ENCODE data around the gene PITPNM1. TPM values are rescaled to one million over a fixed set of nuclear protein-coding genes. Genes with fewer than 3 reads are reported as not detected.
"Not testable (repeated sequence)": the region's sequence is repeated elsewhere in the genome, so short reads cannot be mapped to it uniquely, and the experiment has no call there.

PITPNM1 gene
- total and polyA plus RNA-seq, 2 donors (not counting 1 experiment from before 2014, with no cell fraction given), result 4.7 to 10.2 TPM

DNA sequence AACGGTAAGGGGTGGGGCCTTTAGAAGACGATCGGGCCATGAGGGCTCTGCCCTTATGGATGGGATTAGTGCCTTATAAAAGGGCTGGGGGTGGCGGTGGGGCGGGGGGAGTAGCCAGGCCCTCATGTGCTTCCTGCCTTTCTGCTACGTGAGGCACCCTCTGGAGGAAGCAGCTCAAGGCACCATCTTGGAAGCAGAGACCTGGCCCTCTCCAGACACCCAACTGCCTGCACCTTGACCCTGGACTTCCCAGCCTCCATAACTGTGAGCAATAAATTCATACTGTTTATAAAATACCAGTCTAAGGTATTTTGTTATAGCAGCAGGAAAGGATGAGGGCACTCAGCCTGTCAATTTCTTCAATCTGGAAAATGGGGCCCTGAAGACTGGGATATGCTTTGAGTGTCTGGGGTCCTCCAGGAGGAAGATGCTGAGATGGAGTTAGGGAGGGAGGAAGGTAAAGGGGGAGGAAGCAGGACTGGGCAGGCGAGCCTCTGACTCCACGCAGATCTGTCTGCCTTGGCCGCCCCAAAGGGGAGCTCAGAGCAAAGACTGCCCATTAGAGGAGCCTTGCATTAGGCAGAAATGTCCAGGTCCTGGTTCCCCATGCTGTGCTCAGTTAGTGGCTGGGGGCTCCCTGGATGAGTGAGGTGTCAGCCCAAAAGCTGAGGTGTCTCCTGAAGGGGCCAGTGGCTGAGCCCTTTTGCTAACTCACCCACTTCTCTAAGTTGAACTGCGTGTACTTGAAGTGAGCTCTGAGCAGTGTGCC, 12.8 kb upstream of the PITPNM1 start:
- H3K36me3 ChIP-seq (ENCODE audit: control insufficient read depth, insufficient read depth, low read length), result no peaks in the 10 kb centered on the region
- H4K20me1 ChIP-seq (ENCODE audit: control insufficient read depth, extremely low read depth, insufficient read depth, low read length), result no peaks in the 10 kb centered on the region
- H3K9ac ChIP-seq (ENCODE audit: insufficient read depth, low read length), result no peak overlapping the region
- H3K4me1 ChIP-seq (ENCODE audit: control insufficient read depth, extremely low read depth, insufficient read depth, low read length), result no peaks in the 10 kb centered on the region
- H3K4me3 ChIP-seq (replicated peaks in 1 of 4; ENCODE audit: control extremely low read depth in 1 of 4, insufficient read depth in 1 of 4, low read depth in 3 of 4, low read length in 4 of 4), result no peak overlapping the region
- peaks cover 12% of the 10 kb centered on the region for H3K27me3 ChIP-seq (ENCODE audit: control insufficient read depth, insufficient read depth, low read length)
- no peak overlapping the region for H2AFZ ChIP-seq (ENCODE audit: low read length)
- DNase-seq (ENCODE audit: low read depth in 2 of 2), result no peak
- no peak for TF ChIP-seq EZH2 (IDR thresholded peaks at IDR 0.05; ENCODE audit: low read length, missing control alignments)
- TF ChIP-seq, protein P1, sequence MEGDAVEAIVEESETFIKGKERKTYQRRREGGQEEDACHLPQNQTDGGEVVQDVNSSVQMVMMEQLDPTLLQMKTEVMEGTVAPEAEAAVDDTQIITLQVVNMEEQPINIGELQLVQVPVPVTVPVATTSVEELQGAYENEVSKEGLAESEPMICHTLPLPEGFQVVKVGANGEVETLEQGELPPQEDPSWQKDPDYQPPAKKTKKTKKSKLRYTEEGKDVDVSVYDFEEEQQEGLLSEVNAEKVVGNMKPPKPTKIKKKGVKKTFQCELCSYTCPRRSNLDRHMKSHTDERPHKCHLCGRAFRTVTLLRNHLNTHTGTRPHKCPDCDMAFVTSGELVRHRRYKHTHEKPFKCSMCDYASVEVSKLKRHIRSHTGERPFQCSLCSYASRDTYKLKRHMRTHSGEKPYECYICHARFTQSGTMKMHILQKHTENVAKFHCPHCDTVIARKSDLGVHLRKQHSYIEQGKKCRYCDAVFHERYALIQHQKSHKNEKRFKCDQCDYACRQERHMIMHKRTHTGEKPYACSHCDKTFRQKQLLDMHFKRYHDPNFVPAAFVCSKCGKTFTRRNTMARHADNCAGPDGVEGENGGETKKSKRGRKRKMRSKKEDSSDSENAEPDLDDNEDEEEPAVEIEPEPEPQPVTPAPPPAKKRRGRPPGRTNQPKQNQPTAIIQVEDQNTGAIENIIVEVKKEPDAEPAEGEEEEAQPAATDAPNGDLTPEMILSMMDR (conservative IDR thresholded peaks at IDR 0.05 in 1 of 2, IDR thresholded peaks at IDR 0.05 in 1 of 2; ENCODE audit: low read depth in 1 of 2, low read length in 2 of 2), result no peak
- H3K9me3 ChIP-seq (ENCODE audit: control insufficient read depth, insufficient read depth, low read depth, low read length), result no peaks in the 10 kb centered on the region
- H3K4me2 ChIP-seq (ENCODE audit: extremely low read depth, insufficient read depth, low read length), result no peak overlapping the region
- H3K79me2 ChIP-seq (ENCODE audit: control insufficient read depth, insufficient read depth, low read length), result no peaks in the 10 kb centered on the region
- H3K27ac ChIP-seq (ENCODE audit: insufficient read depth, low read length), result no peak overlapping the region

DNA sequence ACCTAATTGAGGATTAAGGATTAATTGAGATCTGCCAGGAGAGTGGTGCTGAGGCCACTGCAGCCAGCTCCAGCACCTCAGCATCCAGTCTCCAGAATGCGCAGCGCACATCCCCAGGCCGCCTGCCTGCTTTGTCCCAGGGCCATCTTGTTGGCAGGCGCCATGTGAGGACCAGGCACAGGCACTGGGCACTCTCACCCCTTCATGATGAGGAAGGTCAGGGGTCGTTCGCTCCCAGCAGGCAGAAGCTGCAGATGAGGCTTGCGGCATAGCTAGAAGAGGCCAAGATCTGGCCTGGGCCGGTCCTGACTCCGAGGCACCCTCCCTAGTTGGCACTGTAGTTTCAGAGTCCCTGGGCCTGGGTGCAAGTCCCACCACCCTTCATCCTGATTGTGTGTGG, 11.6 kb upstream of the PITPNM1 start:
- Histone ChIP-seq H3K9ac (ENCODE audit: insufficient read depth, low read length) (no peak overlapping the region), H2AFZ (ENCODE audit: low read length) (no peak overlapping the region), H3K9me3 (ENCODE audit: control insufficient read depth, insufficient read depth, low read depth, low read length) (no peaks in the 10 kb centered on the region), H3K79me2 (ENCODE audit: control insufficient read depth, insufficient read depth, low read length) (no peaks in the 10 kb centered on the region), H3K4me2 (ENCODE audit: extremely low read depth, insufficient read depth, low read length) (no peak overlapping the region), H3K27ac (ENCODE audit: insufficient read depth, low read length) (no peak overlapping the region), H3K4me1 (ENCODE audit: control insufficient read depth, extremely low read depth, insufficient read depth, low read length) (no peaks in the 10 kb centered on the region), H3K27me3 (ENCODE audit: control insufficient read depth, insufficient read depth, low read length) (peaks cover 15% of the 10 kb centered on the region), H3K36me3 (ENCODE audit: control insufficient read depth, insufficient read depth, low read length) (no peaks in the 10 kb centered on the region), H3K4me3 (replicated peaks in 1 of 4; ENCODE audit: control extremely low read depth in 1 of 4, insufficient read depth in 1 of 4, low read depth in 3 of 4, low read length in 4 of 4) (no peak overlapping the region), H4K20me1 (ENCODE audit: control insufficient read depth, extremely low read depth, insufficient read depth, low read length) (no peaks in the 10 kb centered on the region)
- no peak for DNase-seq (ENCODE audit: low read depth in 2 of 2)
- no peak for TF ChIP-seq EZH2 (IDR thresholded peaks at IDR 0.05; ENCODE audit: low read length, missing control alignments)
- TF ChIP-seq, protein P1 (conservative IDR thresholded peaks at IDR 0.05 in 1 of 2, IDR thresholded peaks at IDR 0.05 in 1 of 2; ENCODE audit: low read depth in 1 of 2, low read length in 2 of 2), result no peak

DNA sequence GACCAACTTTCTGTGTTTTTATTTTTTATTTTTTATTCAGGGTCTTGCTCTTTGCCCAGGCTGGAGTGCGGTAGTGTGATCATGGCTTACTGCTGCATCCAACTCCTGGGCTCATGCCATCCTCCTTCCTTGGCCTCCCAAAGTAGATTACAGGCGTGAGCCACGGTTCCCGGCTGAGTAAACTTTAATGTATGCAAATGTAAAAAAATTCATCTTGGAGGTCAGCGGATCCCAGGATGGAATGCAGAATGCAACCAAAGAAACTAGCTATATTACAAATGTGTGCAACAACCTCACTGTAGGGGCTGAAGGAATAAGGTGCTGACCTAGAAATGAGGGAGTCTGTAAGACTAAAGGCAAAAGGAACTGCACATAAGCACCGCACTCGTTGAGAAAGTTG, 9.0 kb upstream of the PITPNM1 start:
- no peaks in the 10 kb centered on the region for H3K36me3 ChIP-seq (ENCODE audit: control insufficient read depth, insufficient read depth, low read length)
- no peaks in the 10 kb centered on the region for H3K79me2 ChIP-seq (ENCODE audit: control insufficient read depth, insufficient read depth, low read length)
- DNase-seq (ENCODE audit: low read depth in 2 of 2), result no peak
- peaks cover 15% of the 10 kb centered on the region for H3K27me3 ChIP-seq (ENCODE audit: control insufficient read depth, insufficient read depth, low read length)
- no peak overlapping the region for H2AFZ ChIP-seq (ENCODE audit: low read length)
- H3K9me3 ChIP-seq (ENCODE audit: control insufficient read depth, insufficient read depth, low read depth, low read length), result no peaks in the 10 kb centered on the region
- H3K9ac ChIP-seq (ENCODE audit: insufficient read depth, low read length), result no peak overlapping the region
- no peaks in the 10 kb centered on the region for H3K4me1 ChIP-seq (ENCODE audit: control insufficient read depth, extremely low read depth, insufficient read depth, low read length)
- no peak overlapping the region for H3K4me2 ChIP-seq (ENCODE audit: extremely low read depth, insufficient read depth, low read length)
- no peak overlapping the region for H3K4me3 ChIP-seq (replicated peaks in 1 of 4; ENCODE audit: control extremely low read depth in 1 of 4, insufficient read depth in 1 of 4, low read depth in 3 of 4, low read length in 4 of 4)
- H3K27ac ChIP-seq (ENCODE audit: insufficient read depth, low read length), result no peak overlapping the region
- no peaks in the 10 kb centered on the region for H4K20me1 ChIP-seq (ENCODE audit: control insufficient read depth, extremely low read depth, insufficient read depth, low read length)
- no peak for TF ChIP-seq EZH2 (IDR thresholded peaks at IDR 0.05; ENCODE audit: low read length, missing control alignments)
- TF ChIP-seq, protein P1 (conservative IDR thresholded peaks at IDR 0.05 in 1 of 2, IDR thresholded peaks at IDR 0.05 in 1 of 2; ENCODE audit: low read depth in 1 of 2, low read length in 2 of 2), result no peak

DNA sequence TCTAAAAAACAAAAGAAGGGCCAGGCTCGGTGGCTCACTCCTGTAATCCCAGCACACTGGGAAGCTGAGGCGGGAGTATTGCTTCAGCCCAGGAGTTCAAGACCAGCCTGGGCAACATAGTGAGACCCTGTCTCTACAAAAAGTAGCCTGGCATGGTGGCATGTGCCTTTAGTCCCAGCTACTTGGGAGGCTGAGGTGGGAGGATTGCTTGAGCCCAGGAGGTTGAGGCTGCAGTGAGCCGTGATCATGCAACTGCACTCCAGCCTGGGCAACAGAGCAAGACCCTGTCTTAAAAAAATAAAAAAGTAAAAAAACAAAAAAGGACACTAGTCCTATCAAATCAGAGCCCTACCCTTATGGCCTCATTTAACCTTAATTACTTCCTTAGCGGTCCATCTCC, 6.4 kb upstream of the PITPNM1 start:
- H3K36me3 ChIP-seq (ENCODE audit: control insufficient read depth, insufficient read depth, low read length); H3K79me2 ChIP-seq (ENCODE audit: control insufficient read depth, insufficient read depth, low read length); DNase-seq (ENCODE audit: low read depth in 2 of 2); H2AFZ ChIP-seq (ENCODE audit: low read length); H3K9ac ChIP-seq (ENCODE audit: insufficient read depth, low read length); H3K9me3 ChIP-seq (ENCODE audit: control insufficient read depth, insufficient read depth, low read depth, low read length); H4K20me1 ChIP-seq (ENCODE audit: control insufficient read depth, extremely low read depth, insufficient read depth, low read length); H3K4me1 ChIP-seq (ENCODE audit: control insufficient read depth, extremely low read depth, insufficient read depth, low read length); H3K4me2 ChIP-seq (ENCODE audit: extremely low read depth, insufficient read depth, low read length); H3K27ac ChIP-seq (ENCODE audit: insufficient read depth, low read length); H3K4me3 ChIP-seq (replicated peaks in 1 of 4; ENCODE audit: control extremely low read depth in 1 of 4, insufficient read depth in 1 of 4, low read depth in 3 of 4, low read length in 4 of 4): not testable (repeated sequence)
- peaks cover 11% of the 10 kb centered on the region for H3K27me3 ChIP-seq (ENCODE audit: control insufficient read depth, insufficient read depth, low read length)

Data from fibroblast of lung (primary cell).